ENCODE results near the gene WNK2. TPM values are rescaled to one million over a fixed set of nuclear protein-coding genes. Genes with fewer than 3 reads are reported as not detected.
"Not testable (repeated sequence)": the region's sequence is repeated elsewhere in the genome, so short reads cannot be mapped to it uniquely, and the experiment has no call there.

Gene WNK2
- total and polyA plus RNA-seq, 12 donors, result 1.1 to 17.6 (median 8.4) TPM

GRCh38 chr9:93364734-93365426, 180.9 kb downstream of the WNK2 start:
- no peak overlapping the region for H3K4me3 ChIP-seq
- peaks cover 0 to 2% (median 0%) of the 10 kb centered on the region in 3 donors for H3K9me3 ChIP-seq (replicated peaks in 1 of 3)
- intact Hi-C loops (cut with DNase I), result no loop called here
- no peaks in the 10 kb centered on the region for H3K27me3 ChIP-seq
- 82 to 93% (median 91%) methylated on average over 2 of the region's 2 CpGs for WGBS, 4 donors
- no peak for DNase-seq
- no peak for TF ChIP-seq POLR2A (IDR thresholded peaks at IDR 0.05)
- TF ChIP-seq, protein P1, sequence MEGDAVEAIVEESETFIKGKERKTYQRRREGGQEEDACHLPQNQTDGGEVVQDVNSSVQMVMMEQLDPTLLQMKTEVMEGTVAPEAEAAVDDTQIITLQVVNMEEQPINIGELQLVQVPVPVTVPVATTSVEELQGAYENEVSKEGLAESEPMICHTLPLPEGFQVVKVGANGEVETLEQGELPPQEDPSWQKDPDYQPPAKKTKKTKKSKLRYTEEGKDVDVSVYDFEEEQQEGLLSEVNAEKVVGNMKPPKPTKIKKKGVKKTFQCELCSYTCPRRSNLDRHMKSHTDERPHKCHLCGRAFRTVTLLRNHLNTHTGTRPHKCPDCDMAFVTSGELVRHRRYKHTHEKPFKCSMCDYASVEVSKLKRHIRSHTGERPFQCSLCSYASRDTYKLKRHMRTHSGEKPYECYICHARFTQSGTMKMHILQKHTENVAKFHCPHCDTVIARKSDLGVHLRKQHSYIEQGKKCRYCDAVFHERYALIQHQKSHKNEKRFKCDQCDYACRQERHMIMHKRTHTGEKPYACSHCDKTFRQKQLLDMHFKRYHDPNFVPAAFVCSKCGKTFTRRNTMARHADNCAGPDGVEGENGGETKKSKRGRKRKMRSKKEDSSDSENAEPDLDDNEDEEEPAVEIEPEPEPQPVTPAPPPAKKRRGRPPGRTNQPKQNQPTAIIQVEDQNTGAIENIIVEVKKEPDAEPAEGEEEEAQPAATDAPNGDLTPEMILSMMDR (IDR thresholded peaks at IDR 0.05), result no peak
- H3K36me3 ChIP-seq (replicated peaks in 1 of 2), result no peaks in the 10 kb centered on the region
- no peaks in the 10 kb centered on the region for H3K4me1 ChIP-seq (replicated peaks in 1 of 2)
- no peak overlapping the region for H3K27ac ChIP-seq

- intact Hi-C loops (cut with DNase I), result no loop called here
- Histone ChIP-seq H3K4me1 (replicated peaks in 1 of 2) (no peaks in the 10 kb centered on the region), H3K4me3 (no peak overlapping the region), H3K27me3 (no peaks in the 10 kb centered on the region), H3K36me3 (replicated peaks in 1 of 2) (no peaks in the 10 kb centered on the region), H3K27ac (no peak overlapping the region), H3K9me3 (replicated peaks in 1 of 3) (peaks cover 0 to 2% (median 0%) of the 10 kb centered on the region in 3 donors)
- 78 to 84% (median 81%) methylated on average over 10 to 12 of the region's 12 CpGs for WGBS, 4 donors
- DNase-seq, result no peak
- TF ChIP-seq, protein P1 (IDR thresholded peaks at IDR 0.05), result no peak
- TF ChIP-seq POLR2A (IDR thresholded peaks at IDR 0.05), result no peak
Measured at GRCh38 chr9:93365427-93366118, 181.6 kb downstream of the WNK2 start.

- Histone ChIP-seq H3K27me3 (no peaks in the 10 kb centered on the region), H3K4me3 (no peak overlapping the region), H3K27ac (no peak overlapping the region), H3K36me3 (replicated peaks in 1 of 2) (no peaks in the 10 kb centered on the region), H3K9me3 (replicated peaks in 1 of 3) (no peaks in the 10 kb centered on the region), H3K4me1 (replicated peaks in 1 of 2) (no peaks in the 10 kb centered on the region)
- TF ChIP-seq, protein P1 (IDR thresholded peaks at IDR 0.05), result no peak
- no peak for TF ChIP-seq POLR2A (IDR thresholded peaks at IDR 0.05)
- intact Hi-C loops (cut with DNase I), result no loop called here
- DNase-seq, result no peak
- WGBS, 4 donors, result 68 to 81% (median 77%) methylated on average over 9 to 12 of the region's 12 CpGs
Measured at GRCh38 chr9:93366119-93366447, 182.1 kb downstream of the WNK2 start.

- 78 to 90% (median 86%) methylated on average over 4 of the region's 4 CpGs for WGBS, 4 donors
- intact Hi-C loops (cut with DNase I); H3K9me3 ChIP-seq (replicated peaks in 1 of 3); H3K4me1 ChIP-seq (replicated peaks in 1 of 2); H3K27ac ChIP-seq; DNase-seq; H3K4me3 ChIP-seq; H3K36me3 ChIP-seq (replicated peaks in 1 of 2); H3K27me3 ChIP-seq: not testable (repeated sequence)
Measured at GRCh38 chr9:93366486-93366885, 182.5 kb downstream of the WNK2 start.

GRCh38 chr9:93368437-93368836, 184.5 kb downstream of the WNK2 start:
- DNase-seq, result no peak
- no peaks in the 10 kb centered on the region for H3K27me3 ChIP-seq
- TF ChIP-seq, protein P1 (IDR thresholded peaks at IDR 0.05), result no peak
- TF ChIP-seq POLR2A (IDR thresholded peaks at IDR 0.05), result no peak
- intact Hi-C loops (cut with DNase I), result no loop called here
- no peak overlapping the region for H3K27ac ChIP-seq
- no peaks in the 10 kb centered on the region for H3K36me3 ChIP-seq (replicated peaks in 1 of 2)
- H3K4me1 ChIP-seq (replicated peaks in 1 of 2), result no peaks in the 10 kb centered on the region
- no peaks in the 10 kb centered on the region for H3K9me3 ChIP-seq (replicated peaks in 1 of 3)
- WGBS, 4 donors, result 82 to 95% (median 87%) methylated on average over 1 of the region's 1 CpG
- H3K4me3 ChIP-seq, result no peak overlapping the region

Data from adrenal gland (tissue), 12 donors.